Pons (tissue), 1 donor: Measurements from ENCODE around the gene GNG7.
"Not testable (repeated sequence)": the region's sequence is repeated elsewhere in the genome, so short reads cannot be mapped to it uniquely, and the experiment has no call there.

Experiments used
- DNase-seq: peaks from one replicate; pipeline ENCODE4 v3.0.0-alpha.2; 2016; ENCODE audit warnings: low spot score

GNG7 gene

DNA sequence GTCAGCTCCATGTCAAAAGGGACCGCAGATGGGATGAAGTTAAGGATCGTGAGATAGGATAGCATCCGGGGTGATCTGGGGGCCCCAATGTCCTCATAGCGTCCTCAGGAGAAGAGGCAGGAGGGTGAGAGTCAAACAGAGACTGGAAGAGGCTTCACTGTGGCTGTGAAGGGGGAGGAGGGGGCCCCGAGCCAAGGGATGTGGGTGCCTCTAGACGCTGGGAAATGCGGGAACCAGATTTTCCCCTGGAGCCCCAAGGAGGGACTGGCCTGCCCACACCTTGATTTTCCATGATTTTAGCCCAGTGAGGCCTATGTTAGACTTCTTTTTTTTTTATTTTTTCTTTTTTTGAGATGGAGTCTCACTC lies 61.2 kb downstream of the GNG7 start:
- no peak for DNase-seq

DNA sequence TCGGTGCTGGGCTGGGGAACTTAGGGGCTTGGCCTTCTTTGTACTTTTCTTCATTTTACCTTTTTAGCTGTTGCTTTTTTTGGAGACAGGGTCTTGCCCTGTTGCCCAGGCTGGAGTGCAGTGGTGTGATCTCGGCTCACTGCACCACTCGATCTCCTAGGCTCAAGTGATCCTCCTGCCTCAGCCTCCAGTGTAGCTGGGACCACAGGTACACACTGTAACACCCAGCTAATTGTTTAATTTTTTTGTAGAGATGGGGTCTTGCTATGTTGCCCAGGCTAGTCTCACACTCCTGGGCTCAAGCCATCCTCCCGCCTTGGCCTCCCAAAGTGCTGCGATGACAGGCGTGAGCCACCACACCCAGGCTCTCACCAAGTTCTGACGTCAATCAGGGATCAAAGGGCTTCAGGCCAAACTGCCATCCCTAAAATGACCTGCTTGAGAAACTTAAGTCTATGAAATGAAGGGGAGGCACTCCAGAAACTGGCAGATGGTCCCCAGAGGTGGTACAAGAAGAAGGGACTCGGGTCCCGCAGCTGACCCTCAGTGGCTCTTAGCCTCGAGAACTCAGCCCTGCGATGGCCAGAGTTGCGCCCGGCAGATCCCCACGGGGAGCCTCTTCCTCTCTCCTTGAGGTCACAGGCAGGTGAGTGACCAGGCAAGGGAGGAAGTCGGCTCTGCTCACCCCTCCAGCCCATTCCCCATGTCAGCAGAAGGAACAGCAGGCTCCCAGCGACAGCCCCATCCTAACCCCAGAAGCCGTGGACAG lies 61.7 kb downstream of the GNG7 start:
- no peak for DNase-seq

DNA sequence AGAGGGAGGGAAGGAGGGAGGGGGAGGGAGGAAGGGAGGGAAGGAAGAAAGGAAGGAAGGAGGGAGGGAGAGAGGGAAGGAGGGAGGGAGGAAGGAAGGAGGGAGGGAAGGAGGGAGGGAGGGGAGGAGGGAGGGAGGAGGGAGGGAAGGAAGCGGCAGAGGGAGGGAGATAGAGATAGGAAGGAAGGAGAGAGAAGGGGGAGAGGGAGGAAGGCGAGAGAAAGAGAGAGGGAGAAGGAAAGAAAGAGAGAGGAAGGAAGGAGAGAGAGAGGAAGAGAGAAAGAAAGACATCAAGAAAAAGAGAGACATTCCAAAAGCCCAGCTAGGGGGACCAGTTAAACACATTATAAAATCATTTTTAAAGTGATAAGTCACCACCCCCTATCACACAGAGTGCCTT lies 62.5 kb downstream of the GNG7 start:
- no peak for DNase-seq

DNA sequence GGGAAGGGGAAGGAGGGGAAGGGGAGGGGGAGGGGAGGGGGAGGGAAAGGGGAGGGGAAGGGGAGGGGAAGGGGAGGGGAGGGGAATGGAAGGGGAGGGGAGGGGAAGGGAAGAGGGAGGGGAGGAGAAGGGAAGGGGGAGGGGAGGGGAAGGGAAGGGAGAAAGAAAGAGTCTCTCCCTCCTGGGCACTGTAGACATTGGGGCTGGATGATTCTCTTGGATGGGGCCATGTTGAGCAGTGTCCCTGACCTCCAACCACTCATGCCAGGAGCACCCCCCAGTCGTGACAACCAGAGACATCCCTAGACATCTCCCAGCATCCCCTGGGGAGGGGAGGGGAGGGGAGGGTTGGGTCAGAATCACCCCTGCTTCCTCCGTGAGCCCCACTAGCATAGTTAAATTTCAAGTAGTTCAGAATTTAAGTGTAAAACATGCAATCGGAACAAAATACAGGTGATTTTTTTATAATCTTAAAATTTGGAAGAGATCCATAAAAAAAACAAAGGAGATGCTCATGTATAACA lies 64.0 kb downstream of the GNG7 start:
- no peak for DNase-seq

DNA sequence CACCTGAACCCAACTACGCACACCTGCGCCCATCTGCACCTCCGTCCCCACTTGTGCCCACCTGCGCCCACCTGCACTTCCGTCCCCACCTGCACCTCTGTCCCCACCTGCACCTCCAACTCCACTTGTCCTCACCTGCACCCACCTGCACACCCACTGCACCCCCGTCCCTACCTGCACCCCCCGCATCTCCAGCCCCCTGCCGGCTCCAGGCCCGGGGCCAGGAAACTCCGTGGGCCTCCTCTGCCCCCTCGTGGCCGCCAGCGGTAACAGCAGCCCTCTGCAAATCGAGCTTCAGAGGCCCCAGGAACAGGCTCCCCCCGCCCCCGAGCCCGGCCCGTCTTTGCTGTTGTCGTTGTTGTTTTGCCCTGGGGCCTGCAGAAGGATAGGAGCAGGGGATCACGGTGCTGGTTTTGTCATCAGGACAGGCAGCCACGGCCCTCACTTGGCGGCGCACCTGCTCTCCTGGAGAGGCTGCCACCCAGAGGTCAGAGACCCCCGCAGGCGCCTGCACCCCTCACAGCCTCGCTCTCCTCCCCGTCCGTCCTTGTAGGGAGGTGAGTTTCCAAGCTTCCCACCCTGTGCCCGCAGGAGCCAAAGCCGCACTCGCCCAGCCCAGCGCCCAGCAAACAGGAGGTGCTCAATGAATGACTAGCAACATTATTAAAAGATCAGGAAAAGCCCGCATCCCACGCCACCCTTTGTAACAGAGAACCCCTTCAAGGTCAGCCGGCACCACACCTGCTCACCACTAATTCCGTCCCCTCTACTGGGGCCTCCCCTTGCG lies 65.4 kb downstream of the GNG7 start:
- peak; percentile 45 for DNase-seq

DNA sequence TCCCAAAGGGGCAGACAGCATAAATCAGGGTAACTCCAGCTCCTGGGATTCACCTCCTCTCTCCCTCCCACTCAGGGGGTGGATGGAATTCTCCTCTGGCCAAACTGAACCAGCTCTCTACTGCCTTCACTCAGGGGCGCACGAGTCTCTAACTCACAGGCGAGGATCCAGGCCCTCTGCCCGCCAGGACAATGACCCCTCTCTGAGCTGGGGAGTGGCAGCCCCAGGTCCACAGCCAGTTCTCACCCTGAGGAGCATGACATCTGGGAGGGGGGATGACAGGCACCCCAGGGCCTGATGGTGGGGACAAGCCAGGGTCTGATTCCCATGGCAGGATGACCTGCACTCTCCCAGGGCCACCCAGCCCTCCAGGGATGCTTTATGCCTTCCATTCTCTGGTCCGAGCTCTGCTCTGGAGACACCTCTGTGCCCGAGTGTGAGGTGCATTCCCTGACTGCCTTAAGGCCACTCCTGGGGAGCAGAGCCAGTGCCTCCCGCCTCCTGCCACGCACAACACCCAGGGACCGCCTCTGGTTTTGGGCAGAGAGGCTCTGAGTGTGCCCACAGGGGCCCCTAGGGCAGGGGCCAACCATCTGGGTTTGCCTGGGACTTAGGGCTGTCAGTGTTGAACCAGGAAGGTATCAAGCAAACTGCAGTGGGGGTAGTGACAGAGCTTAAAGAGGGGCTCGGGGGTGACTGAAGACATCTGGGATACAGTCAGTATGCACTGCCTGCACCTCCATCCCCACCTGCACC lies 66.2 kb downstream of the GNG7 start:
- no peak for DNase-seq

DNA sequence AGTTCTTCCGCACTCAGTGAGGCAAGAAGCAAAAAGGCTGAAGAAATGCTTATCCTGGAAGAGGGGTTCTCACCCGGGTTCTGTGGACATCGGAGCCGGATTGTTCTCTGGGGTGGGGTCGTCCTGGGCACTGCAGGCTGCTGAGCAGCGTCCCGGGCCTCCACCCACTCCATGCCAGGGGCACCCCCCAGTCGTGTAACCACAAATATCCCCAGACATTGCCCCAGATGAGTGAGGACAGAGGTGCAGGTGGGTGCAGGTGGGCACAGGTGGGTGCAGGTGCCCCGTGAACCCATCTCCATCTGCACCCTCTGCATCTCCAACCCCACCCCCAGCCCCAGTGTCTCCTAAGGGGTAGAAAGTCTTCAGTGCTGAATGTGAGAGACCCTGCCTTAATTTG lies 67.5 kb downstream of the GNG7 start:
- DNase-seq: no peak

DNA sequence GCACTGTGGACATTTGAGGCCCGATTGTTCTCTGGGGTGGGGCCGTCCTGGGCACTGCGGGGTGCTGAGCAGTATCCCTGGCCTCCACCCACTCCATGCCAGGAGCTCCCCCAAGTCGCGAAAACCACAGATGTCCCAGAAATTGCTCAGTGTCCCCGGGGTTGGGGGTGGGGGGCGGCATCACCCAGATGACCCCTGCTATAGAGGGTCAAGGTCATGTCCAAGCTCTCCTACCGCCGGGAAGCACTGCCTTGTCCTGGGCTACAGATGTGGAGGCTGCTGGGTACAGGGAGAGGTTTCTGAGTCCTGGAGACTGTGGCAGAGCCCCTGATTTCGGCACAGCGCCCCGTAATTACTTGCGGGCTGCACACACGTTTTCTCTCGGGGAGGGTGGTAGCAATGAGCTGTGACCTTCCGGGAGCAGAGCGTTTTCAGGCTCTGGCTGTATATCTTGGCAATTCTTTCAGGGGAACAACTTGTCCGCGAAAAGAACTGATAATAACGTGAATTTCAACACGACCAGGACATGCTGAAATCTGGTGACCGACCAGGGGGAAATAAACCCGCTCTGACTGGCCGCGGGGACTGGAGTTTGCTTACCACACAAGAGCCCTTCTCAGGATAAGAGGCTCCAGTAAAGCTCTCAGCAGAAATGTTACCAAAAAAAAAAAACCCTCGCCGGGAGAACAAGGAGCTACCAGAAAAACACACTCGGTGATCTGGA lies 68.1 kb downstream of the GNG7 start:
- no peak for DNase-seq

DNA sequence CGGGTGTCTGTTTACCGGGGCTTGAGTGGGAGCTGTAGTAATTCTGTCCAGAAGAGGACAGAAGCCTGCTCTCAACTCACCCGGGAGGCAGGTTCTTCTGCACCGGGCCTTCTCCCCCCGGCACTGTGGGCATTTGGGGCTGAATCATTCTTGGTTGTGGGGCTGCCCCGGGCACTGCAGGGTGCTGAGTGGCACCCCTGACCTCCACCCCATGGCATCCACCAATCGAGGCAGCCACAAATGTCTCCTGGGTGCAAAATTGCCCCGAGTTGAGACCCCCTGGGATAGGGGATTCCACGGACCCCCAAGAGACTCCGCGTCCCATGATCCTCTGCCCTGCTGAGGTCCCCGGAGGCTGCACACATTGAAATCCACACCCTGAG lies 68.8 kb downstream of the GNG7 start:
- DNase-seq: no peak

DNA sequence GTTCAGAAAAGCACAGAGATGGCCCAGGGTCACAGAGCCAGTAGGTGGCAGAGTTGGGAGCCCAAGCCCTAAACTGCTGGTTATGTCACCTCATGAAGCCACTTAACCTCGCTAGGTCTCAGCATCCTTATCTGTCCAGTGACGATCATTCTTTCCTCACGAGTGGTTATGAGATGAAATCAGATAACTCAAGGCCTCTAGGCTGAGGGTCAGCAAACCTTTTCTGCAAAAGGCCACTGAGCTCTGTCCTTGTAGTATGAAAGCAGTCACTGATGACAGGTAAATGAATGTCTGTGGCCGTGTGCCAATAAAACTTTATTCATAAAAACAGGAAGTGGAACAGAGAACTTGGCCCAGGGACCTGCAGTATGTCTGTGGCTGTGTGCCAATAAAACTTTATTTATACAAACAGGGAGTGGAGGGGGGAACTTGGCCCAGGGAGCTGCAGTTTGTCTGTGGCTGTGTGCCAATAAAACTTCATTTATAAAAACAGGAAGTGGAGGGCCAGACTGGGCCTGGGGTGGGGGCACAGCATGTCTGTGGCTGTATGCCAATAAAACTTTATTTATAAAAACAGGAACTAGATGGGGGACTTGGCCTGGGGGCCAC lies 71.2 kb downstream of the GNG7 start:
- DNase-seq: no peak

DNA sequence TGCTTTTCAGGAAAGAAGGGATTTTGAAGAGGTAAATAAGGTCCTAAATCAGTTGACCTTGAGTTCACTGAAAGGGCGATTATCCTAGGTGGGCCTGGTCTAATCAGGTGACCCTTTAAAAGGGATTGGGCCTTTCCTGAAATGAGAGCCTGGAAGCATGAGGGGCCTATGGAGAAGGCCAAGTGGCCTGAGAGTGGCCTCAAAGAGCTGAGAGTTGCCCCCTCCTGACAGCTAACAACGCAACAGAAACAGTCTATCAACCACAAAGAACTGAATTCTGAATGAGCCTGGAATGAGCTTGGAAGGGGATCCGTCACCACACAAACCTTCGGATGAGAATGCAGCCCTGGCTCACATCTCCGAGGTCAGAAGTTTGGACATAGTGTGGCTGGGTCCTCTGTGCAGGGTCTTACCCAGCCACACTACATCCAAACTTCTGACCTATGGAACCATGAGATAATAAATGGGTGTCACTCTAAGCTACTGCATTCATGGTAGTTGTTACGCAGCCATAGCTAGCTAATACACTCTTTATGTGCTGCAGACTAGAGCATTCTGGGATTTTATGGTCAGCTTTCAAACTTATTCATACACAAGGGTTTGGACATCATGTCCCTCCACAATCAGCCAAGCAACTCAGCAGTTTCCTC lies 72.0 kb downstream of the GNG7 start:
- no peak for DNase-seq

DNA sequence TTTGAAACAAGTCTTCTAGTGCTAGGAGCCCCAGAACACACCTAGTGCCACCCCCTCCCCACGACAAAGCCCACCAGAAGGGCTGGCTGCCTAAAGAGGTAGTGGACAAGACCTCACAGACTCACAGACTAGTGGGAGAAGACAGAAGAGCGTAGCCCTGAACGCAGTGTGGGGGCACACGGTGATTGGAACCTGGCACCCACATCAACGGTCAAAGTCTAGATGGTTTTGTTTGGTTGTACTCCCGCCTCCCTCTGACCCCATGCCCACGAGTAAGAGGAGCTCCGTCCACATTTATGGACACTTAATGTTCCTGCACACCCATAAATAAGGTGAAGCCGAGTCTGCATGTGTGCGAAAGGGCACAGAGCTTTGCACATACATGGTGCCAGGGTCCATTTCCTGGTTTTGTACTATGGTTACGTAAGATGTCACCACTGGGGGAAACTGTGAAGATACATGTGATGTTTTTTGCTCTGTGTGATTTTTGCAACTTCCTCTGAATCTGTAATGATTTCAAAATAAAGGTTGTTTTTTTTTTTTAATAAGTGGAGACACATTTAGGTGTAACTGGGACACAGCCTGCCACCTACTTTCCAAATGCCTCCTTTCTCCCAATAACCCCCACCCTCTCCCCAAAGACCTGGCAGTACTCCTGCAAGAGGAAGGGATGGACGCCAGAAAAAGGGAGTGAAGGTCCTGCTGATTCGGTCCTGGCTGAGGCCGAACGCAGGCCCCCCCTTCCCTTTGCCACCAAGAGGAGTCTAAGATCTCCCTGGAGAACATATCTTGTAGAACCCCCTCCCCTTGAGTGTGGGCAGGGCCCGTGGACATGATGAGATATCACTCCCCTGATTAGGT lies 72.8 kb downstream of the GNG7 start:
- peak; percentile 52 for DNase-seq

DNA sequence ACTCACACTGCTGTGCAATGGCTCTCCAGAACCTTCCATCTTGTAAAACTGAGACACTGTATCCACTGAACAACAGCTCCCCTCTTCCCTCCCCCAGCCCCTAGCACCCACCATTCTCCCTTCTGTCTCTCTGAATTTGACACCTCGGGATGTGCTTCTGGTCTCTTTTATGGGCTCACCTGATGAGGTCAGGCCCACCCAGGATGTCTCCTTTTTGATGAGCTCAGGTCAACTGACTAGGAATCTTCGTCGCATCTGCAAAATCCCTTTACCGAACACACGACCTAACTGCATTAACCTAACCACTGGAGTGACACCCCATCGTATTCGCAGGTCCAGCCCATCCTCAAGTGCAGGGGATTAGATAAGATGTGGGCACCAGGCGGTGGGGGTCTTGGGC lies 73.9 kb downstream of the GNG7 start:
- no peak for DNase-seq

DNA sequence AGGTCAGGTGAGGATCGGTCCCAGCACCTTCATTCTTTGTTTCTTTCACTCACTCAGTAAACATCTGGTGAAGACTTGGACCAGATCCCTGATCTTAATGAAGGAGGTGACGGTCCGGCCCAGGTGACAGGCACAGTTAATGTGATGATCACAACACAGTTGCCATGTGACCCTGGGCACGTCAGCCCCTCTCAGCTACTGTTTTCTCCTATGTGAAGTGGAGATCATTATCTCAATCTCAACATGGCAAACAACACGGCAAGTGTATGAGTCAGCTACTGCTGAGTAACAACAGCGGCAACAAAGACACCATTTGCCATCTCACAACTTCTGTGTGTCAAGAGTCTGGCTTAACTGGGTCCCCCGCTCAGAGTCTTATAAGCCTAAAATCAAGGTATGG lies 74.6 kb downstream of the GNG7 start:
- no peak for DNase-seq

DNA sequence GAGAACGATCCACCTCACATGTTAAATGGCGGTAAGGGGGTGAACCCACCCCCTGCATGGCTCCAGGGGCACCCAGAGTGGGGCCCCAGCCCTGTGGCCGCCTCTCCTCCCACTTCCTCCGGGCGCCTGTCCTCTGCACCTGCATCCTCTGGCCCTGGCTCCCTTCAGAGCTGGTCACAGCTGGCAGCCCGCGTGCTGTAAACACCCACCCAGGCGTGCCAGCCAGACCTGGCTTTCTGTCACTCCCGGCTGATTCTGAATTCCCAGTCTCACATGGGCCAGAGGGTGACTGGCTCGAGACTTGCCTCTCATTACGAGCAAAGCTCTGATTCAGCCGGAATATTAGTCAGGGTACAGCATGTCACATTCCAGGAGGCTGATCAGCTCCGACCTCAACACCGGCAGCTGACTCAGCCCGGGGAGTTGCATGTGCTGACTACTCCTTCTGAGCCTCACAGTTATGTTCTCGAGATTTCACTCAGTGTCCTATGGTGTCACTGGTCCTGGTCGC lies 75.1 kb downstream of the GNG7 start:
- peak; percentile 60 for DNase-seq

DNA sequence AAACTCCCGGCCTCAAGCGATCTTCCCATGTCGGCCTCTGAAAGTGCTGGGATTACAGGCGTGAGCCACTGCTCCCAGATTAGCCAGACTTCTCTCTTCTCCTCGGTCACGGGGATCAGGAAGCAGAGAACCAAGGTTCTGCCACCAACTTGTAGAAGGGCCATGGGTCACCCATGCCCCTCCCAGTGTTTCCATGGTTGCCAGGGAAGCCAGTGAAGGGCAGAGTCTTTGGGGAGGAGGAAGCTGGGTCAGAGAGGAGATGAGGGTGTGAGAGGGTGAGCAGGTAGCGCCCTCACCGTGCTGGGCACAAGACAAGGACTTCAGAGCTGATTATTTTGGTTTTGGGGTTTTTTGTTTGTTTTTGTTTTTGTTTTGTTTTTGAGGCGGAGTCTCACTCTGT lies 77.1 kb downstream of the GNG7 start:
- DNase-seq: peak; percentile 67

DNA sequence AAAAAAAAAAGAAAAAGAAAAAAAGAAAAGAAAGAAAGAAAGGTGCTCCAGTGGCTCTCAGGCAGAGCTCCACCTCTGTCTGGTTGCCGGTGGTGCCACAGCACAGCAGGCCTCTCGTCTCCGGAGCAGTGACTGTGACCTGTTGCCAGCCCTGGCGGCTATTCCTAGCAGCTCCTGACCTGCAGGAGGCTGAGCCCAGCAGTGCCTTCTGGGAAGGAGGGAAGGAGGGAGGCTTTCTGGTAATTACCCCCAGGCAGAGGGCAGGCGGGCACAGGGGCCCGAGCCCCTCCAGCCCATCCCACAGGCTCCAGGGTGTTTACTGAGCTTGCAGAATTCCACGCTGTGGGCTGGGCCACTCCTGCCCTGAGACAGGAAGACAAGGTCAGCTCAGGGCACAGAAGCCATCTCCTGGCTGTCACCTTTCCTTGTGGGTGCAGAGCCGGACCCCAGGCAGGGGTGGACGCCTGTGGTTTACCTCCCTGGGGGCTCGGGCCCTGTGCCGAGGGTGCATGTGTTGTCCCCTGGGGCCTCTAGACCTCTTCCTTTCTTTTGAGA lies 77.9 kb downstream of the GNG7 start:
- no peak for DNase-seq

DNA sequence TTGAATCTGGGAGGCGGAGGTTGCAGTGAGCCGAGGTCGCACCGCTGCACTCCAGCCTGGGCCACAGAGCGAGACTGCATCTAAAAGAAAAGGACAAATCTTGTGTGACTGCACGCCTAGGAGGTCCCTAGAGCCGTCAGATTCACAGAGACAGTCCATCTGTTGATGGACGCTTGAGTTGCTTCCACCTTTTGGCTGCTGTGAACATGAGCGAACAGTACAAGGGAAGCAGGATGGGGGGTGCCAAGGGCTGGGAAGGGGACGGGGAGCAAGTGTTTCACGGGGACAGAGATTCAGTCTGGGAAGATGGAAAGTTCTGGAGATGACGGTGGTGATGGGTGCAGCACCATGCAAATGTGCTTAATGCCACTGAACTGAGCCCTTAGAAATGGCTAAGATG lies 78.7 kb downstream of the GNG7 start:
- DNase-seq: no peak

DNA sequence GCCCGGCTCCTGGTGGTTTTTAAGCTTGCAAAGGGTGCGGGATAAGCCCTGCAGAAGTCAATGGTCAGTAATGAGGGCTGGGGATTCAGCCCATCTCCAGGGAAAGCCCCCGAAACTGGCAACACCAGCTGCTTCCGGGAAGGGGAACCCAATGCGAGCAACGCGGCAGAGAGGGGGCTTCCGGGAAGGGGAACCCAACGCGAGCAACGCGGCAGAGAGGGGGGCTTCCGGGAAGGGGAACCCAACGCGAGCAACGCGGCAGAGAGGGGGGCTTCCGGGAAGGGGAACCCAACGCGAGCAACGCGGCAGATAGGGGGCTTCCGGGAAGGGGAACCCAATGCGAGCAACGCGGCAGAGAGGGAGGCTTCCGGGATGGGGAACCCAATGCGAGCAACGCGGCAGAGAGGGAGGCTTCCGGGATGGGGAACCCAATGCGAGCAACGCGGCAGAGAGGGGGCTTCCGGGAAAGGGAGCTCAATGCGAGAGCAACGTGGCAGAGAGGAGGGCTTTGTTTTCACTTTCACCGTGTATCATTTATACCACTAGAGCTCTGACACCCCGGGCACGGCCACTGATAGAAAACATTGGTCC lies 80.0 kb downstream of the GNG7 start:
- DNase-seq: not testable (repeated sequence)
